ENCODE data around the gene KIFC3. TPM values are rescaled to one million over a fixed set of nuclear protein-coding genes. Genes with fewer than 3 reads are reported as not detected.
"Not testable (repeated sequence)": the region's sequence is repeated elsewhere in the genome, so short reads cannot be mapped to it uniquely, and the experiment has no call there.

The KIFC3 gene
- total and polyA plus RNA-seq, 2 donors from 2014 or later = 74.9 to 109 TPM

- Histone ChIP-seq H3K4me3 (ENCODE audit: low read length in 3 of 3) (no peak overlapping the region), H3K27me3 (ENCODE audit: control insufficient read depth, insufficient read depth, low read length) (no peaks in the 10 kb centered on the region), H3K36me3 (ENCODE audit: control insufficient read depth in 2 of 3, insufficient read depth in 3 of 3, low read length in 3 of 3) (no peaks in the 10 kb centered on the region), H3K4me1 (ENCODE audit: control insufficient read depth in 2 of 3, insufficient read depth in 2 of 3, low read depth in 1 of 3, low read length in 3 of 3) (peaks cover 0 to 16% (median 16%) of the 10 kb centered on the region in 3 donors), H3K9me3 (ENCODE audit: control insufficient read depth in 2 of 3, insufficient read depth in 1 of 3, low read length in 3 of 3) (no peaks in the 10 kb centered on the region), H3K9ac (ENCODE audit: low read length in 3 of 3) (peak overlapping the region in 2 of 3 donors; percentile 5 to 58), H3K27ac (ENCODE audit: low read depth in 2 of 2, low read length in 2 of 2) (peak overlapping the region; percentile 89 to 90)
- TF ChIP-seq CTCF (IDR thresholded peaks at IDR 0.05; ENCODE audit: borderline replicate concordance, extremely low read depth, insufficient read depth) = no peak
- intact Hi-C loops (cut with DNase I) = no loop called here
- FAIRE-seq (no peak), DNase-seq (peak; percentile 73 to 97 (median 83))
Observed at GRCh38 chr16:57815987-57816745, 13.9 kb upstream of the KIFC3 start.

- Histone ChIP-seq H3K4me1 (ENCODE audit: control insufficient read depth in 2 of 3, insufficient read depth in 2 of 3, low read depth in 1 of 3, low read length in 3 of 3) (peaks cover 0 to 26% (median 23%) of the 10 kb centered on the region in 3 donors), H3K27ac (ENCODE audit: low read depth in 2 of 2, low read length in 2 of 2) (peak overlapping the region in 1 of 2 donors; percentile 2), H3K9me3 (ENCODE audit: control insufficient read depth in 2 of 3, insufficient read depth in 1 of 3, low read length in 3 of 3) (no peaks in the 10 kb centered on the region), H3K9ac (ENCODE audit: low read length in 3 of 3) (no peak overlapping the region), H3K27me3 (ENCODE audit: control insufficient read depth, insufficient read depth, low read length) (no peaks in the 10 kb centered on the region), H3K36me3 (ENCODE audit: control insufficient read depth in 2 of 3, insufficient read depth in 3 of 3, low read length in 3 of 3) (no peaks in the 10 kb centered on the region), H3K4me3 (ENCODE audit: low read length in 3 of 3) (no peak overlapping the region)
- TF ChIP-seq CTCF (IDR thresholded peaks at IDR 0.05; ENCODE audit: borderline replicate concordance, extremely low read depth, insufficient read depth) = no peak
- peak in 1 of 5 donors; percentile 16 for DNase-seq
- FAIRE-seq = no peak
- intact Hi-C loops (cut with DNase I) = no loop called here
Observed at GRCh38 chr16:57814896-57815295, 12.6 kb upstream of the KIFC3 start.

GRCh38 chr16:57813466-57813865 lies 11.2 kb upstream of the KIFC3 start:
- peak in 1 of 5 donors; percentile 54 for DNase-seq

GRCh38 chr16:57811340-57811739 lies 9.0 kb upstream of the KIFC3 start:
- peaks cover 0 to 33% (median 32%) of the 10 kb centered on the region in 3 donors for H3K4me1 ChIP-seq (ENCODE audit: control insufficient read depth in 2 of 3, insufficient read depth in 2 of 3, low read depth in 1 of 3, low read length in 3 of 3)
- H3K4me3 ChIP-seq (ENCODE audit: low read length in 3 of 3); H3K9me3 ChIP-seq (ENCODE audit: control insufficient read depth in 2 of 3, insufficient read depth in 1 of 3, low read length in 3 of 3); H3K9ac ChIP-seq (ENCODE audit: low read length in 3 of 3); intact Hi-C loops (cut with DNase I); H3K36me3 ChIP-seq (ENCODE audit: control insufficient read depth in 2 of 3, insufficient read depth in 3 of 3, low read length in 3 of 3); H3K27me3 ChIP-seq (ENCODE audit: control insufficient read depth, insufficient read depth, low read length); FAIRE-seq: not testable (repeated sequence)
- H3K27ac ChIP-seq (ENCODE audit: low read depth in 2 of 2, low read length in 2 of 2) = peak overlapping the region; percentile 47 to 95
- peak in 1 of 5 donors; percentile 36 for DNase-seq

More at GRCh38 chr16:57813466-57813865, 11.2 kb upstream of the KIFC3 start:
- H3K9me3 ChIP-seq (ENCODE audit: control insufficient read depth in 2 of 3, insufficient read depth in 1 of 3, low read length in 3 of 3) = no peaks in the 10 kb centered on the region
- peaks cover 0 to 35% (median 33%) of the 10 kb centered on the region in 3 donors for H3K4me1 ChIP-seq (ENCODE audit: control insufficient read depth in 2 of 3, insufficient read depth in 2 of 3, low read depth in 1 of 3, low read length in 3 of 3)
- peak overlapping the region in 1 of 2 donors; percentile 40 for H3K27ac ChIP-seq (ENCODE audit: low read depth in 2 of 2, low read length in 2 of 2)
- no peak overlapping the region for H3K9ac ChIP-seq (ENCODE audit: low read length in 3 of 3)
- H3K4me3 ChIP-seq (ENCODE audit: low read length in 3 of 3) = no peak overlapping the region
- H3K36me3 ChIP-seq (ENCODE audit: control insufficient read depth in 2 of 3, insufficient read depth in 3 of 3, low read length in 3 of 3) = no peaks in the 10 kb centered on the region
- FAIRE-seq = no peak
- intact Hi-C loops (cut with DNase I) = no loop called here
- no peak for TF ChIP-seq CTCF (IDR thresholded peaks at IDR 0.05; ENCODE audit: borderline replicate concordance, extremely low read depth, insufficient read depth)
- H3K27me3 ChIP-seq (ENCODE audit: control insufficient read depth, insufficient read depth, low read length) = no peaks in the 10 kb centered on the region

Measured in kidney (tissue), 14 donors.